Measurements from ENCODE around the gene TRIM5. TPM values are rescaled to one million over a fixed set of nuclear protein-coding genes. Genes with fewer than 3 reads are reported as not detected.
A peak's percentile ranks its signal among the peaks of the same experiment; 100 is the strongest.
"Not testable (repeated sequence)": the region's sequence is repeated elsewhere in the genome, so short reads cannot be mapped to it uniquely, and the experiment has no call there.

TRIM5 gene
- total RNA-seq, 6 donors from 2014 or later: 21.1 to 53.0 (median 35.9) TPM

GRCh38 chr11:5719703-5720495 lies 35.0 kb upstream of the TRIM5 start:
- no peak overlapping the region for H3K4me3 ChIP-seq
- no peaks in the 10 kb centered on the region for H3K36me3 ChIP-seq
- DNase-seq (no peak), ATAC-seq (ENCODE audit: low FRiP score in 2 of 2) (no peak)
- TF ChIP-seq POLR2A (IDR thresholded peaks at IDR 0.05) (no peak), POLR2AphosphoS5 (IDR thresholded peaks at IDR 0.05) (no peak), CTCF (IDR thresholded peaks at IDR 0.05) (no peak), EP300 (IDR thresholded peaks at IDR 0.05) (no peak)
- no peaks in the 10 kb centered on the region for H3K9me3 ChIP-seq
- WGBS, 2 donors: 88 to 94% methylated on average over 3 of the region's 3 CpGs
- H3K27ac ChIP-seq: no peak overlapping the region
- no peaks in the 10 kb centered on the region for H3K4me1 ChIP-seq
- no peaks in the 10 kb centered on the region for H3K27me3 ChIP-seq

- WGBS, 2 donors: 50 to 100% methylated on average over 1 of the region's 1 CpG
- not testable (repeated sequence) for ATAC-seq (ENCODE audit: low FRiP score in 2 of 2); DNase-seq; H3K9me3 ChIP-seq; H3K27me3 ChIP-seq; H3K36me3 ChIP-seq; H3K4me3 ChIP-seq; H3K27ac ChIP-seq; H3K4me1 ChIP-seq
These were observed 31.6 kb upstream of the TRIM5 start for GRCh38 chr11:5716518-5716917.

- TF ChIP-seq POLR2AphosphoS5 (IDR thresholded peaks at IDR 0.05): no peak
- no peak for TF ChIP-seq POLR2A (IDR thresholded peaks at IDR 0.05)
- TF ChIP-seq CTCF (IDR thresholded peaks at IDR 0.05): no peak
- TF ChIP-seq EP300 (IDR thresholded peaks at IDR 0.05): no peak
- DNase-seq (no peak), ATAC-seq (ENCODE audit: low FRiP score in 2 of 2) (no peak)
- no peak overlapping the region for H3K4me3 ChIP-seq
- no peak overlapping the region for H3K27ac ChIP-seq
- H3K9me3 ChIP-seq: no peaks in the 10 kb centered on the region
- no peaks in the 10 kb centered on the region for H3K27me3 ChIP-seq
- peaks cover 12 to 17% (median 12%) of the 10 kb centered on the region in 4 donors for H3K36me3 ChIP-seq
- WGBS, 2 donors: 72 to 74% methylated on average over 5 of the region's 5 CpGs
- H3K4me1 ChIP-seq: no peaks in the 10 kb centered on the region
These were observed 28.8 kb upstream of the TRIM5 start for GRCh38 chr11:5713695-5714094.

GRCh38 chr11:5712507-5712906 lies 27.6 kb upstream of the TRIM5 start:
- 44 to 58% methylated on average over 1 of the region's 1 CpG for whole genome bisulfite sequencing, 2 donors
- ATAC-seq (ENCODE audit: low FRiP score in 2 of 2) (no peak), DNase-seq (no peak)
- Histone ChIP-seq H3K27ac (no peak overlapping the region), H3K36me3 (peaks cover 19 to 29% (median 24%) of the 10 kb centered on the region in 4 donors), H3K27me3 (no peaks in the 10 kb centered on the region), H3K4me3 (no peak overlapping the region), H3K4me1 (no peaks in the 10 kb centered on the region), H3K9me3 (no peaks in the 10 kb centered on the region)
- TF ChIP-seq POLR2AphosphoS5 (IDR thresholded peaks at IDR 0.05) (no peak), CTCF (IDR thresholded peaks at IDR 0.05) (peak in 5 of 6 experiments; percentile 8 to 44 (median 22)), EP300 (IDR thresholded peaks at IDR 0.05) (no peak)

GRCh38 chr11:5705688-5706087 lies 20.8 kb upstream of the TRIM5 start:
- DNase-seq (no peak), ATAC-seq (ENCODE audit: low FRiP score in 2 of 2) (no peak)
- Histone ChIP-seq H3K36me3 (peaks cover 30 to 78% (median 39%) of the 10 kb centered on the region in 4 donors), H3K4me1 (no peaks in the 10 kb centered on the region), H3K27ac (no peak overlapping the region), H3K4me3 (no peak overlapping the region), H3K9me3 (no peaks in the 10 kb centered on the region), H3K27me3 (no peaks in the 10 kb centered on the region)
- WGBS, 2 donors: 91 to 93% methylated on average over 4 of the region's 4 CpGs
- TF ChIP-seq POLR2A (IDR thresholded peaks at IDR 0.05): no peak
- no peak for TF ChIP-seq CTCF (IDR thresholded peaks at IDR 0.05)
- TF ChIP-seq POLR2AphosphoS5 (IDR thresholded peaks at IDR 0.05): no peak
- TF ChIP-seq EP300 (IDR thresholded peaks at IDR 0.05): no peak
